Measurements from ENCODE around the gene PIEZO1.

PIEZO1 gene

DNA sequence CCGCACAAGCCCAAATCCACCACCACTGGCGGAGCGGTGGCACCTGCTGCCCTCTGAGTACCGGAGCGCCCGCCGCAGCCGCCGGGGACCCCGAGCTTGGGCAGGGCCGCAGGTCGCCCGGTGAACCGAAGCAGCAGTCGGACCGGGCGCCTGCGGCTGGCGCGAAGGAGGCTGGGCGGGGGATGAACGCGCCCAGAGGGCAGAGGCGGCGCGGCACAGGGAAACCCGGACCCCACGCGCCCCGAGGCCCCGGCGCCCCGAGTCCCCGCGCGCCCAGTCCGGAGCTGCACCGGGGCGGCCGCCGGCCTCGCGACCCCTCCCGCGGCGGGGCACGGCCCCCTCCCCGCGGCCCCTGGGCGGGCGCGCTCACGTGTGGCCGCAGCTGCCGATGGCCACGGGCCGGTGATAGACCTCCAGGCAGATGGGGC, 79.2 kb downstream of the PIEZO1 start:
- no peak for DNase-seq (ENCODE audit: low read depth)

DNA sequence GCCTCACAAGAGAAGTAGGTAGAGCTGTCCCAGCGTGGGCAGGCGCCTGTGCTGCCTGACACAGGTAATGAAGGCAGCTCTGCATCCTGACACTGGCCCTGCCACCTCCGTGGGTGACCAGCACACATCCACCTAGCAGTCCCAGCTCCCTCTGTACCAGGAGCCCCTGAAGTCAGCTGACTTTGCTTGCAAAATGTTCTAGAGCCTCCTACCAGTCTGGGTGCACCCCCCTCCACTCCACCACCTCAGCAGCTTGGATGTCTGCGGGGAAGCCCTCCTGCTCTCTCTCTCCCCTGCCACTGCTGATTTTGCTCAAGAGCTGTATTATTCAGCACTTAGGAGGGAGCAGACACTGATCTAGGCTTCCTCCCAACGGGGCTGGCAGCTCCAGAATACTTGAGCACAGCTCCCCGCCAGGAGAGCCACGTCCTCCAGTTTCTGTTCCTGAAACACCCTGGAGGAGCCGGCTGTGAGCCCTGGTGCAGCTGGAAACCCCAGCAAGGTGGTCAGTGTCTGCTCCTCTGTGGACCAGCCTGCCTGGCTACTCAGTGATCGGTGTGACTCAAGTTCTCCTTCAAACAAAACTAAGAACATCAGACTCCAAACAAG, 79.8 kb downstream of the PIEZO1 start:
- DNase-seq (ENCODE audit: low read depth) = peak; percentile 6

DNA sequence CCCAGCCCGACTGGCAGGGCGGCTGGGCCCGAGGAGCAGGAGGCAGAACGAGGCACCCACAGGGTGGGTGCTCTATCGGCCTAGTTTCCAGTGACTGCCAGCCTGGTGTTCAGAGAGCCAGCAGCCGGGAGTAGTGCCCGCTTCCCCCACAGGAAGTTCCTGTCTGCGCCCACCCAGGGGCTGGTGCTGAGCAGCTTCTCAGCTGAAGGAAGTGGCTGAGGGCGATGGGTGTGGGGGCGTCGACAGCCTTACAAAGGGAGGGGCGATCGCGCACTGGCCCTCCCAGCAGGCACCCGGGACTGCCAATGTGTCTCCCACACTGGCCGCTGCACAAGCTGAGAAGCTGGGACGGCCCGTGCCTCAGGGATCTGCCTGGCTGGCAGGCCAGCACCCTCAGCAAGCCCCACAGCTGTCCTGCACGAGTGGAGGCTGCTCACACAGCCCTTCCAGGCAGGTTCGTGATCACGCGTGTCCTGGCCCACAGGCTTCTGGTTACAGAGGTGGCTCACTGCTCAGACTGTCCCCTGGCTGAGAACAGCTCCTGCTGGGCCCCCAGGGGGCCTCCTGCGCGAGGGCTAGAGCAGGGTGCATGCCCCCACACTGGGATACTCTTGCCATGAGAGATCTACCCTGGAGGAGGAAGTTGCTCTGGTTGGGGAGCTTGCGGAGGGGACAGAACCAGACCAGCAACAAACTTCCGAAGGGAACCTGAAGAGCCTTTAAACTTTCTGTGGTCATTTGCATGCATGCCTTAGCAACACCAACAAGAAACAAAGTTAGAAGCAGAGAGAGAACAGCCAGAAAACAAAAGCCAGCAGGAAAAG, 81.3 kb downstream of the PIEZO1 start:
- DNase-seq (ENCODE audit: low read depth) = no peak

DNA sequence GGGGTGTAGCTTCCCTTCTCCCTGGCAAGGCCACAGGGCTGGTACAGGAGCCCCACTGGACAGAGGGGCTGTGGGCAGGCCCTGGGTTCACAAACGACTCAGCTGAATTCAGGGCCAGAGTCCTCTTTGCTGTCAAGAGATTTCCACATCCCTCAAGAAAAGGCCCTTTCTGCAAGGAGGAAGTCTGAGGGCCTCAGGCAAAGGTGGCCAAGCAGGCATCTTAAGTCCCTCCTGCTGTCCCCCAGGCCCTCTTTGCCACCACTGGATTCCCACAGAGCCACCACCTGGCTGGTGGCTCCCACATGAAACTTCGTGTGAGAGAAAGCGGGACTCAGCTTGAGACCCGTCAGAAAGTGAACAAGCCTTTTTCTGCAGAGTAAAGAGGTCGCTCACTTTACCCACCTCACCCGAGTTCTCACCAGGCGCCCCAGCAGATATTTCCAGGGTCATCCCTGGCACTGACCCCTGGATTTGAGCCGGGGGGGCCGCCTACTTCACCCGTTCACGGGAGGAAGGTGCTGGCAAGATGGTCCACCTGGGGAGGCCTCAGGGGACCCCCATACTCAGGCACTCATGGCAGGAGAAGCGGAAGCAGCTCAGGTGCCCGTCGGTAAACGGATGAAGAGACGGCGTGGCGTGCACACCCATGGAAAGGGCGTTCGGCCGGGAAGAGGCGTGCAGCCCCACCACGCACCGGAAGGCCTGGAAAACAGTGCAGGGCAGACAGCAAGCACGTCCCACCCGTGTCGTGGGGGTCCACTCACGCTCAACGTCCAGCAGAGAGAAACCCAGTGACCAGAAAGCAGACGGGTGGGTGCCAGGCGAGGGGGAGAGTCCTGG, 82.4 kb downstream of the PIEZO1 start:
- no peak for DNase-seq (ENCODE audit: low read depth)

DNA sequence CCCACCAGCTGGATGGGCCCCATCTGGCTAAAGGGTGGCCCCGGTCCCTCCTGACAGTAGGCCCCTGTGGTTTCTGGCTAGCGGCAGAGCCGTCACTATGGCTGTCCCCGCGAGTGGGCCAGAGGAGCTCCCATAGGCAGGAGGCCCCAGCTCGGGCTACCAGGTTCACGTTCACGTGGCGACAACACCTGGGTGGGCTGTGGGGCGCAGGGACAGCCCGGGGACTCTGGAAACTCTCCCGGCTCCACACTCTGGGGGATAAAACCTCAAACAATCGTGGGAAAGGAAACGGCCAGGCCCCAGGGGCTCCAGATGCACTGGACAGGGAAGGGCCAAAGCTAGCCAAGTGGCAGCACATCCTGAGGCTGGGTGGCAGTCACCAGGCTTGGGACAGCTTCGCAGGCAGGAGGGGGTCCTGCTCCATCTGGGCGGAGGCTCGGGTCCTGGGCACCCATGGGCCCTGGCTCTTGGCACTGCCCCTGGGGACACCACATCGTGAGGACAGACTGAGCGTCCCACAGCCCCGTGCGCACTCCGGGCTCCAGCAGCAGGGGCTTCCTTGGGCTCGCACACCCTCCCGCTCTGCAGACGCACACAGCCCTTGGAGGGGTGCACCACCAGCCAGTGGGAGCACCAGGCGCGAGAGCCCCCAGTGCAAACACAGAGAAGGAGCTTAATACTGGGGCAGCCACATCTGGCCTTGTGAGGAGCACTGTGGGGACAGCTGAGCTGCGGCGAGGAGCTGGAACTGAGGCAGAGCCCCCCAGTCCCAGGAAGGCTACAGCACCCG, 83.2 kb downstream of the PIEZO1 start:
- no peak for DNase-seq (ENCODE audit: low read depth)

DNA sequence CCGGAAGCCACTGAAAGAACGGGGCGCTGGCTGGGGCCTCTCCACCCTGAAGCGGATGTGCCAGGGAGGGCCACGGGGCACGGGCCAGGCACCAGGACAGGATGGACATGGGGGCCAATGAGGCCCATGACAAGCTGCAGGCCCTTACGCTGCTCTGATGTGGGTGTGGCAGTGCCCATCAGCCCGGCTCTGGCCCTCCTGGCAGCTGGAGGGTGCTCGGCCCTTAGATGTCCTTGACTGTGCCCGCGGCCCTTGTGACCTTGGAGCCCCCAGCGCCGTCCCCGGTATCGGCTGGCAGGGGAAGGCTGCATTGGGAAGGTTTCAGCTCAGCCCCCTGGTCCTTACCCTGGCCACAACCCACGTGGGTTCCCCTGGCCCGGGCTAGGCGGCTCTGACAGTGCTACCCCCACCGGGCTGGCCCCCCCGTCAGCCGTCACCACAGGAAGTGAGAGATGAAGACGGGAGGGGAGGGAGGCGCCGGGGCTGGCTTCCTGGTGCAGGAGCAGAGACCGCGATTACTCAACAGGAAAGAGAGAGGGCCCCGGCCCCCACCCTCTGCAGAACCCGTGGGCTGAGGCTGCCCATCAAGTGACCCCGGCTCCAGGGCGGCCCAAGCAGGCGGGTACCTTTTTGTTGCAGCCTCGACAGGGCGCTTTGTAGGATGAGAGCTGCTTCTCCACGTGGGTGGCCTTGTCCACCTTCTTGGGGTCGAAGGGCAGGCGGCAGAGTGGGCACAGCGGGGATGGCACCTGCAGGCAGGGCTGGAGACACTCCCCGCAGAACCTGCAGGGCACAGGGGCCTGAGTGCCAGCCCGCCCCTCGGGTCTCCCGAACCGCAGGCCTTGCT, 84.2 kb downstream of the PIEZO1 start:
- DNase-seq (ENCODE audit: low read depth) = peak; percentile 16

DNA sequence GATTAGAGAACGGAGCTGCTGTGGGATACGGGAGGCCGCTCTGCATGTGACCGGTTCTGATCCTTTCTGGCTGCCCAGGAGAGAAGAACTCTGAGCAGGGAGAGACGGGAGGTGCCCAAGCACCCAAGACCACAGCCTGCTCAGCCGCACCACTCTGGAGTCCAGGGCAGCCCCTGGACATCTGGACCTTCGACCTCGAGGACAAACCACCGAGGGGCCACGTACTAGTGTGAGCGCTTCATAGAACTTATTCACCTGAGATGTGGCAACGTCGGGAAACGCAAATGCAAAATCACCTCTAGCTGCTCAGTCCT, 84.7 kb downstream of the PIEZO1 start:
- no peak for DNase-seq (ENCODE audit: low read depth)

DNA sequence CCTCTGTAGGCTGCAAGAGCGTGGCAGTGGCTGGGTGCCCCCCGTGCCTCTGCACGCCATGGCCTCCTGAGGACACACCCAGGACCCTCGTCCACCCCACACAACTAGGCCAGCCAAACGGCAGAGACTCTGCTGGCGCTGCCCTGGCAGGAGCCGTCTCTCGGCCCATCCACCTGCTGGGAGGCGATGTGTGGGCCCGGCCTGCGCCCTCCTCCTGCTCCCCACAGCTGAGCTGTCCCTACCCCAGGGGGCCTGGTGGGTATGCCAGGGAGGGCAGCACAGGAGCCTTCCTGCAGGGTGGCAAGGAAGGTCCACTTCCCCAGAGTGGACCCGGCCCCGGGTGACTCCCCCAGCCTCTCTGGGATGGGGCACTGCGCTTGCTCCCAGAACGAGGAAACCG, 85.8 kb downstream of the PIEZO1 start:
- DNase-seq (ENCODE audit: low read depth) = no peak

DNA sequence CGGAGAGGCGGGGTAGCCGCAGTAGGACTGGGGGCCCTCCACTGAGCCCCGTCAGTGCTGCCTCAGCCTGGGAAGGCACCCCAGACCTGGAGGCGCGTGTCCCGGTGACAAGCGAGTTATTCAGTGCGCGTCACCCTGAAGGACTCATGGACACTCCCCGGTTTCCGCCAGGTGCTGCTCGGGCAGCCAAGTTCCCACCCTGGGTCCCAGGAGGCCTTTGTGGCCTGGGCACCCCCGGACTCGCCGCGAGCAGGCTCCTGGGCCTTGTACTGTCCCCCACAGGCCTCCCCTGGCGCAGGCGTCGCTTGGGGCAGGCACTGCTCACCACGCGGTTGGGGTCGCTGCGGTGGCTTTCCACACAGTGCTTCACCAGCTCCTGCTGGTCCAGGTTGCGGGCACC, 86.4 kb downstream of the PIEZO1 start:
- no peak for DNase-seq (ENCODE audit: low read depth)

DNA sequence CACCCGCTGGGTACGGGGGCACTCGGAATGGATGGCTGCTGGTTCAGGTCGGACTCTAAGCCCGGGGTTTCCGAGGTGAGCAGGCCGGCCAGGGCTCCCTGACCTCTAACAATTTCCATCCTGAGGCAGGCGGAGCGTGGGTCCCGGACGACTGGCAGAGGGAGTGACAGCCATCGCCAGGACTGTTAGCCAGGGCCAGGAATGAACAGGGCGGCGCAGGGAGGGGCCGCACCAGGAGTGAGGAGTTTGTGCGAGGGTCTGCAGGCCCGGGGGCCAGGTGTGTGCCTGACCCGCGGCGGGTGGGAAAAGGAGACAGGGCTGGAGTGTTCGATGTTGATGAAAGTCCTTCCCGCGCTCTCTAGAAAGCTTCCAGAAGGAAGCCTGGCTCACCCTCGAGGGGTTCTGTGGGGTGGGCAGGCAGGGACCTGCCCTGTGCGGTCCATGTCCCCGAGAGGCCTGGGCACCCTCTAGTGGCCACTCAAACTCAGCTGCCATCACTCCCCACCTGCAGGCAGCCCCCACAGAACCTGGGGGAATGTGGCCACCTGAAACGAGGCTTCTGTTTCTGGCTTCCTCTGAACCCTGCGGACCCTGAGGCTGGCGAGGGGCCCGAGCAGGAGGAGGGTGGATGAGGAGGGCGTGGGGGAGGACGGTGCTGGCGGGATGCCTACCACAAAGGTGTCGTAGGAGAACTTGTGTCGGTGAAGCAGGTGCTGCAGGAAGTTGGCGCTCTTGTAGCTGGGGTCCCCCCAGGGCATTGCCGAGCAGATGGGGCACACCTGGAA, 87.0 kb downstream of the PIEZO1 start:
- no peak for DNase-seq (ENCODE audit: low read depth)

DNA sequence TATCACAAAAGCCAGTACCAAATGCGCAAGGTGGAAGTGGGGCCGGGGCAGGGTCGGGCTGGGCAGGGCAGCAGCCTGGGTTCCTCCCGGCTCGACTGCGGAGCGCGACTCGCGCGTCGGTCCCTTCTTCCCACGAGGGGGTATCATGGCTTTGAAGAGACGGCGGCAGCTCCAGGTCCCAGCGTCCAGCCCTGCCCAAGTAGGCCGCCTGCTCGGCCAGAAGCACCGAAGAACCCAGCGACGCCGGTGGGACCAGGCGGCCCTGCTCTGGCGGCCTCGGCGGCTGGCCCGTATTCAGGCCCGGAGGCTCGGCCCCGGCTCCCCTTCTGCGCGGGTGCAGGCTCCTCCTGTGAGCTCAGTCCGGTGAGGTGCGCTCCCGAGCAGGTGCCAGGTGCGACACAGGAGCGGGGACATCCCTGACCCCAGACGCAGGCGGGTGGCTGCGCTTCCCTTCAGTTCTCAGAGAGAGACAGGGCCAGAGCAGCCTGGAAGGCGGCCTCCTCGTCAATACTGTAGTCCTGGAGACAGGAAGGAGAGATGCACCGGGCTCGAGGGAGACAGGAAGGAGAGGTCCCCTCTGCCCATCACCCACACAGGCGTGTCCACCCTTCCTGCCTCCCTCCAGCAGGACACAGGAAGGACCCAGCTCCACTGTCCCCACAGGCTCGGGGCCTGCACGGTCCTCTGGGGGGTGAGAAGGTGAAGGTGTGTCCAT, 87.7 kb downstream of the PIEZO1 start:
- DNase-seq (ENCODE audit: low read depth) = no peak

DNA sequence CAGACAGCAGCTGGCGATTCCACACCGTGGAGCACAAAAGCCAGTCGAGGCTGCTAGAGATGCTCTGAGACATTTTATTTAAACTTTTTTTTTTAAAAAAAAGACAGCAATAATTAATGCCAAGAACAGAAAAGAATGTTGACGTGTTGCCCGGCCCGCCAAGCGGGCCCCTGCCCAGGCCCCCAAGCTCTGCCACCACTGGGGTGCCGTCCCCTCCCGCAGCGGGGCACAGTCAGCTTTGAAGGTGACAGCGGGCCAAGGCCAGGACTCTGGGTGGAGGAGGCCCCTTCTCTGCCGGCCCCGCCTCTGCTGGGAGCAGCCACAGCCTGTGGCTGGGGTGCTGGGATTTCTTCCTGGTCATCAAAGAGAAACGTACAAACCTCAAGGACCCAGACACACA, 88.6 kb downstream of the PIEZO1 start:
- no peak for DNase-seq (ENCODE audit: low read depth)

DNA sequence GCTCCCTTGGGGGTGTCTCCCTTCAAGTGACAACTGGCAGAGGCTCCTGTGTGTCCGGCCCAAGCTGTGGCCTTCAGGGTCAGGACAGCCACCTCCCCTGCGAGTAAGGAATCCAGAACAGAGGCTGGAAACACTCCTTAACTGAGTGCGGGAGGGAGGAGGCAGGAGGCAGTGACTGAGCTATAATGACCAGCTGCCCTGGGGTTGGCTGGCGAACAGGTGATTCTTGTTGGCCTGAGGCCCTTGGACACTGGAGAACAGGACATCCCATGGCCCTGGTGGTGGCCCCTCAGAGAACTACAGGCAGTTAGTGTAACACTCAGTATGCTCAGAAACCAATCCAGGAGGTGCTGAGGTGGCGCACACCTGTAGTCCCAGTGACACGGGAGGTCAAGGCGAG, 89.3 kb downstream of the PIEZO1 start:
- no peak for DNase-seq (ENCODE audit: low read depth)

DNA sequence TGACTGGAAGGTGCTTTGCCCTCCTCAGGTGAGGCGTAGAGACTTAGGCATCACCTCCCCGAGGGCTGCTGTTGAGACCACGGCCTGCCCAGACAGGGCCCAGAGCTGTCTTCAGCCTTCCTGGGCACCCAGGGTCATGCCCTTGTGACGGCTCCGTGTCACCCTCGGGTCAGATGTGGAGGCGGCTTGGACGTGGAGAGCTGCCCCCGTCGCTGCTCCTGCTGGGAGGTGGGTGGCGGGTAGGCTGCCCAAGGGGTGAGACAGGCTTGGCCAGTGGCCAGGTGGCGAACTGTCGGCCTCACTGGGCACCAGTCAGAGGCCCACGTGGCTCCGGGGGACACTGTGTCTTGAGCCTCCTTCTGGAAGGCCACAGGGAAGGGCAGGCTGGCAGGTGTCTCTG, 89.8 kb downstream of the PIEZO1 start:
- DNase-seq (ENCODE audit: low read depth) = no peak

DNA sequence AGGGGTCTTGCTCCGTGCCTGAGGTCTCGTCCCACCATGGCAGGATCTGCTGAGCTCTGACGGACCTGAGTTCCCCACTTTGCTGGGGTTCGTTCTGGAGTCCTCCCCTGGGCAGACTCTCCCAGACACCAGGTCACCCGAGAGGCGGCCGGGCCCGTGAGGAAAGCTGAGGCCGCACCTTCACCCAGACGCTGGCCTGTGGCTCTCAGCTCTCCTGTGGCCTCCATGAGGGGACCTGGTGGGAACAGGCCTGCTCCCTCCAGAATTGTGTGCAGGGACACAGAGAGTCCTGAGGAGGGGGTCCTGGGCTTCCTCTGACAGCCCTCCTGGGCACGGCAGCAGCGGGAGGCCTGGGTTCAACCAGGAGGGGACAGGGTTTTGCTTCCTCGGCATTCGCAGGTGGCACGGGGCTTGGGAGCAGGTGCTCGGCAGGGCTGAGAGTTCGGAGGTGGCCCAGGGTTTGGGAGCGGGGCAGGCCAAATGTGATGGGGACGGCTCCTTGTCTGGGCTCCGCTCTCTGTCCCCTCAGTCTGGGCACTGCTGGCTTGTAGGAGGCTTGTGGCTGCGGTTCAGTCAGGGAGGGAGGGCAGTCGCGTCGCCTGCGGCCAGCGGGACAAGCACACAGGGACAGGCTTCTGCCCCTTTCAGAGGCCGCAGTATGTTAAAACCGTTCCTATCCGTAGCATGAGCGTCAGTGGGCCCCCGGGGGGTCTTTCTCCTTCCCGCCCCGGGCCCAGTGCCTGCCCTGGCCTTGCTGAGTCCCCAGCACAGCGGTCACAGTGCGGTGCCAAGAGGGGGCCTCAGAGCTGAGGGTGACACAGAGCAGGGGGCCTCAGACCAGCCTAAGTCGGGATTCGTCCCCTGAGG, 90.6 kb downstream of the PIEZO1 start:
- DNase-seq (ENCODE audit: low read depth) = no peak

DNA sequence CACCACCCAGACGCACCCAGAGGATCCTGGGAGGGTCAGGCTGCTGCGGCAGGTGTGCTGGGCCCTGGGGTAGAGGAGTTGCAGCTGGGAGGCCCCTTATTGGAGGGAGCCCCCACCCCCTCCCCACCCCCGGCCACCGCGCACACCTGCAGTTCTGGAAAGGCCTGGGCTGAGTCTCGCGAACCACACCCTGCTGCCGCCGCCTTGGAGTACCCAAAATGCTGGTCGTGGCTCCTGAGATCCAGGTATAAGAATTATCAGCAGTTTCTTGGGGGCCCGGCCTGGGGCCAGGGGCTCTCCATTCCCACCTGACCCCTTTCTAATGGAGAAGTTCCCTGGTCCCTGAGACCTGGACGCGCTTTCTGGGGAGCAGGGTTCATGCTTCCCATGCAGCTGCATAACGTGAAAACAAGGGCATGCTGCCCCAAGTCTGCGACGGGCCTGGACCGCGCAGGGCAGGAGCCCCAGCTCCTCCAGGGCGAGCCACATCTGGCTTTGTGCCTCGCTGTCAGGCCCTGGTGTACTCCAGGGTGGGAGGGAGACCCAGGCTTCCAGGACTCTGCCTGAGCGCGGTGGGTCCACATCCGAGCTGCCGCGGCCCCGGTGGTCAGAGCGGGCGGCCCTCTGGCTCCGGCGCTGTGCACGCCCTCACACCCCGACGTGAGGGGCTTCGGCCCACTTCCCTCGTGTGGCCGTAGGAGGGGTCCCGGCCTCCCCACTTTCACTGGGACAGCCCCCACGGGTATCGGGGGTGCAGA, 91.4 kb downstream of the PIEZO1 start:
- no peak for DNase-seq (ENCODE audit: low read depth)

DNA sequence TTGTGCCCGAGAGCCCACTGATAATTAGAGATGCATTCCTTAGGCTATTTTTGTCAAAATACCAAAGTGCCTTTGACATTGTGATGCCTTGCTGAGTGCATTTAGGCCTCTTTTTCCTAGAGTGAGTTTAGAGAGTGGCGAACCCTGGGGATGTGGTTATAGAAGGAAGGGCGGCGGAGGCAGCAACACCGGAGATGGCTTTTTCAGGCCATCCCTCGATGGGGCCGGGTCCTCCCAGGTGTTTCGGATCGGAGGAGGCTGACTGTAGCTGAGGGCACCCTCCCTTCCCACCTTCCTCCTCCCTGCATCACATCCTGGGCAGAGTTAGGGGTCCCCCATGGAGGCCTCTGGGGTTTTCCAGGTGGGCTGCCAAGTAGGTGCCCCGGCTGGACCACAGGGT, 92.2 kb downstream of the PIEZO1 start:
- no peak for DNase-seq (ENCODE audit: low read depth)

DNA sequence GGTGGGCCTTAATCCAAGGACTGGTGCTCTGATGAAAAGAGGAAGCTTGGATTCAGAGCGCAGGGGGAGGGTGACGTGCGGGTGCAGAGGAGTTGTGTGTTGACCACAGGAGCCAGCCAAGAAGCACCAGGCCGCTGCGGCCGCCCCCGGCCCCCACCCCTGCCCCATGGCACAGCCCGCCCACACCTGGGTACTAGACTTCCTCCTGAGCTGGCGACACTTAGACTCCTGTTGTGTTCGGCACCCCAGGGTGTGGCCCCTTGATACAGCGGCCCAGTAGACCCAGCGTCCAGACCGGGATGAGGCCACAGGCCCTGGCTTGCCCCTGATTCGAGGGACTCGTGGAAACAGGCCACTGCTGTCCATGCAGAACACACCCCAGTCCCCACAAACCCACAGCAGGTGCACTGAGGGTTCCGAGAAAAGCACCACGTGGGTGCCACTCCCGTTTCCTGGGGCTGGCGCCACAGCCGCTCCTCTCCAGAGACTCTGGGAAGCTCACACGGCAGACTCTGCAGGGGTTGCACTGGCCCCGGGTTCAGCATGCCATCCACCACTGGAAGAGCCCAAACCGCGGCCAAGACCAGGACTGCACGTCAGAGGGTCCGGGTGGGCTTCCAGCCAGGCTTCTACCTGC, 93.0 kb downstream of the PIEZO1 start:
- DNase-seq (ENCODE audit: low read depth) = no peak

Measured in GM04503 (cell line).